Measurements from ENCODE around the gene KCNMB4.
"Not testable (repeated sequence)": the region's sequence is repeated elsewhere in the genome, so short reads cannot be mapped to it uniquely, and the experiment has no call there.

Gene KCNMB4

GRCh38 chr12:70386771-70387170, 20.7 kb downstream of the KCNMB4 start:
- H3K79me2 ChIP-seq (ENCODE audit: control insufficient read depth, insufficient read depth, low read length, poor library complexity) = no peaks in the 10 kb centered on the region
- no peak overlapping the region for H3K4me2 ChIP-seq (ENCODE audit: low read length)
- H4K12ac ChIP-seq (ENCODE audit: low read depth, low read length) = no peak overlapping the region
- H2BK5ac ChIP-seq (ENCODE audit: low read depth, low read length, poor library complexity) = no peak overlapping the region
- H4K91ac ChIP-seq (ENCODE audit: low read depth, low read length) = no peak overlapping the region
- H3K4me3 ChIP-seq (ENCODE audit: low read depth, low read length) = no peak overlapping the region
- peak; percentile 13 to 69 for DNase-seq
- H3K79me1 ChIP-seq (ENCODE audit: low read length) = no peaks in the 10 kb centered on the region
- H3K36me3 ChIP-seq (ENCODE audit: control insufficient read depth in 1 of 2, insufficient read depth in 2 of 2, low read length in 2 of 2) = no peaks in the 10 kb centered on the region
- no peak overlapping the region for H2BK120ac ChIP-seq (ENCODE audit: insufficient read depth, low read length, poor library complexity)
- no CpG with 5 or more reads among the region's 1 CpG for WGBS (ENCODE audit: extremely low coverage, insufficient coverage, insufficient read length)
- H3K9me3 ChIP-seq (ENCODE audit: insufficient read depth, low read depth, low read length) = no peaks in the 10 kb centered on the region
- no peaks in the 10 kb centered on the region for H3K4me1 ChIP-seq (ENCODE audit: control insufficient read depth in 1 of 2, insufficient read depth in 2 of 2, low read length in 2 of 2)
- no peak overlapping the region for H3K27ac ChIP-seq (ENCODE audit: low read depth, low read length)
- H3K14ac ChIP-seq (ENCODE audit: low read length) = no peak overlapping the region
- no peak overlapping the region for H3K18ac ChIP-seq (ENCODE audit: low read length)
- H4K8ac ChIP-seq (ENCODE audit: low read depth, low read length) = no peak overlapping the region
- H3K9ac ChIP-seq (ENCODE audit: low read length) = no peak overlapping the region
- H2AFZ ChIP-seq (ENCODE audit: insufficient read depth, low read length, poor library complexity) = no peak overlapping the region
- H2AK5ac ChIP-seq (ENCODE audit: low read length) = no peak overlapping the region
- no peaks in the 10 kb centered on the region for H3K27me3 ChIP-seq (ENCODE audit: insufficient read depth, low read length)
- no peak overlapping the region for H3K23ac ChIP-seq (ENCODE audit: low read length)
- no peak overlapping the region for H2BK12ac ChIP-seq (ENCODE audit: low read length)
- H3K4ac ChIP-seq (ENCODE audit: low read depth, low read length) = no peak overlapping the region

GRCh38 chr12:70389678-70390077, 23.6 kb downstream of the KCNMB4 start:
- H2BK120ac ChIP-seq (ENCODE audit: insufficient read depth, low read length, poor library complexity) = no peak overlapping the region
- no peak overlapping the region for H3K18ac ChIP-seq (ENCODE audit: low read length)
- H3K79me1 ChIP-seq (ENCODE audit: low read length) = no peaks in the 10 kb centered on the region
- H3K27ac ChIP-seq (ENCODE audit: low read depth, low read length) = no peak overlapping the region
- H2AFZ ChIP-seq (ENCODE audit: insufficient read depth, low read length, poor library complexity) = no peak overlapping the region
- no peaks in the 10 kb centered on the region for H3K79me2 ChIP-seq (ENCODE audit: control insufficient read depth, insufficient read depth, low read length, poor library complexity)
- H2AK5ac ChIP-seq (ENCODE audit: low read length) = no peak overlapping the region
- H4K8ac ChIP-seq (ENCODE audit: low read depth, low read length) = no peak overlapping the region
- no peak overlapping the region for H3K14ac ChIP-seq (ENCODE audit: low read length)
- no peak overlapping the region for H3K4me2 ChIP-seq (ENCODE audit: low read length)
- no peaks in the 10 kb centered on the region for H3K27me3 ChIP-seq (ENCODE audit: insufficient read depth, low read length)
- no peak overlapping the region for H3K23ac ChIP-seq (ENCODE audit: low read length)
- H3K4me1 ChIP-seq (ENCODE audit: control insufficient read depth in 1 of 2, insufficient read depth in 2 of 2, low read length in 2 of 2) = no peaks in the 10 kb centered on the region
- H3K4me3 ChIP-seq (ENCODE audit: low read depth, low read length) = no peak overlapping the region
- no peak overlapping the region for H2BK5ac ChIP-seq (ENCODE audit: low read depth, low read length, poor library complexity)
- no peak overlapping the region for H2BK12ac ChIP-seq (ENCODE audit: low read length)
- no peak overlapping the region for H3K4ac ChIP-seq (ENCODE audit: low read depth, low read length)
- H4K91ac ChIP-seq (ENCODE audit: low read depth, low read length) = no peak overlapping the region
- H3K9ac ChIP-seq (ENCODE audit: low read length) = no peak overlapping the region
- DNase-seq = no peak
- no peak overlapping the region for H4K12ac ChIP-seq (ENCODE audit: low read depth, low read length)
- H3K36me3 ChIP-seq (ENCODE audit: control insufficient read depth in 1 of 2, insufficient read depth in 2 of 2, low read length in 2 of 2) = no peaks in the 10 kb centered on the region
- no CpG with 5 or more reads among the region's 2 CpGs for WGBS (ENCODE audit: extremely low coverage, insufficient coverage, insufficient read length)
- no peaks in the 10 kb centered on the region for H3K9me3 ChIP-seq (ENCODE audit: insufficient read depth, low read depth, low read length)

GRCh38 chr12:70392631-70393030, 26.5 kb downstream of the KCNMB4 start:
- not testable (repeated sequence) for H3K4me1 ChIP-seq (ENCODE audit: control insufficient read depth in 1 of 2, insufficient read depth in 2 of 2, low read length in 2 of 2); H3K27ac ChIP-seq (ENCODE audit: low read depth, low read length); H3K27me3 ChIP-seq (ENCODE audit: insufficient read depth, low read length); H4K12ac ChIP-seq (ENCODE audit: low read depth, low read length); H3K9ac ChIP-seq (ENCODE audit: low read length); H3K79me1 ChIP-seq (ENCODE audit: low read length); H2BK5ac ChIP-seq (ENCODE audit: low read depth, low read length, poor library complexity); H3K79me2 ChIP-seq (ENCODE audit: control insufficient read depth, insufficient read depth, low read length, poor library complexity); H3K4me3 ChIP-seq (ENCODE audit: low read depth, low read length); H3K9me3 ChIP-seq (ENCODE audit: insufficient read depth, low read depth, low read length); DNase-seq; H2BK120ac ChIP-seq (ENCODE audit: insufficient read depth, low read length, poor library complexity); H3K23ac ChIP-seq (ENCODE audit: low read length); H4K91ac ChIP-seq (ENCODE audit: low read depth, low read length); H3K14ac ChIP-seq (ENCODE audit: low read length); H2BK12ac ChIP-seq (ENCODE audit: low read length); H3K4ac ChIP-seq (ENCODE audit: low read depth, low read length); H4K8ac ChIP-seq (ENCODE audit: low read depth, low read length); H2AFZ ChIP-seq (ENCODE audit: insufficient read depth, low read length, poor library complexity); H3K4me2 ChIP-seq (ENCODE audit: low read length); H2AK5ac ChIP-seq (ENCODE audit: low read length); H3K18ac ChIP-seq (ENCODE audit: low read length); H3K36me3 ChIP-seq (ENCODE audit: control insufficient read depth in 1 of 2, insufficient read depth in 2 of 2, low read length in 2 of 2)
- no CpG with 5 or more reads among the region's 1 CpG for WGBS (ENCODE audit: extremely low coverage, insufficient coverage, insufficient read length)

GRCh38 chr12:70393787-70394499, 27.9 kb downstream of the KCNMB4 start:
- H3K4me2 ChIP-seq (ENCODE audit: low read length) = no peak overlapping the region
- no peaks in the 10 kb centered on the region for H3K4me1 ChIP-seq (ENCODE audit: control insufficient read depth in 1 of 2, insufficient read depth in 2 of 2, low read length in 2 of 2)
- no peak overlapping the region for H2AFZ ChIP-seq (ENCODE audit: insufficient read depth, low read length, poor library complexity)
- no peak overlapping the region for H3K14ac ChIP-seq (ENCODE audit: low read length)
- no peaks in the 10 kb centered on the region for H3K9me3 ChIP-seq (ENCODE audit: insufficient read depth, low read depth, low read length)
- H4K8ac ChIP-seq (ENCODE audit: low read depth, low read length) = no peak overlapping the region
- H3K27me3 ChIP-seq (ENCODE audit: insufficient read depth, low read length) = no peaks in the 10 kb centered on the region
- no peak overlapping the region for H2BK12ac ChIP-seq (ENCODE audit: low read length)
- H2BK120ac ChIP-seq (ENCODE audit: insufficient read depth, low read length, poor library complexity) = no peak overlapping the region
- no peak overlapping the region for H3K27ac ChIP-seq (ENCODE audit: low read depth, low read length)
- H3K9ac ChIP-seq (ENCODE audit: low read length) = no peak overlapping the region
- H3K36me3 ChIP-seq (ENCODE audit: control insufficient read depth in 1 of 2, insufficient read depth in 2 of 2, low read length in 2 of 2) = peaks cover 0 to 1% of the 10 kb centered on the region in 2 experiments
- no peak overlapping the region for H3K18ac ChIP-seq (ENCODE audit: low read length)
- no peak overlapping the region for H4K12ac ChIP-seq (ENCODE audit: low read depth, low read length)
- H3K23ac ChIP-seq (ENCODE audit: low read length) = no peak overlapping the region
- no peak overlapping the region for H3K4ac ChIP-seq (ENCODE audit: low read depth, low read length)
- no peak overlapping the region for H2AK5ac ChIP-seq (ENCODE audit: low read length)
- H4K91ac ChIP-seq (ENCODE audit: low read depth, low read length) = no peak overlapping the region
- no peaks in the 10 kb centered on the region for H3K79me1 ChIP-seq (ENCODE audit: low read length)
- peak; percentile 46 to 84 for DNase-seq
- no CpG with 5 or more reads among the region's 2 CpGs for WGBS (ENCODE audit: extremely low coverage, insufficient coverage, insufficient read length)
- H3K79me2 ChIP-seq (ENCODE audit: control insufficient read depth, insufficient read depth, low read length, poor library complexity) = no peaks in the 10 kb centered on the region
- no peak overlapping the region for H3K4me3 ChIP-seq (ENCODE audit: low read depth, low read length)
- H2BK5ac ChIP-seq (ENCODE audit: low read depth, low read length, poor library complexity) = no peak overlapping the region
